K562 (cell line): ENCODE measurements around the gene PLCL1.

ENCODE experiments used
- ADNP ChIP-seq: fragments of 200-800 bp; sonication (Bioruptor generic); IDR thresholded peaks from 2 replicates; pipeline ENCODE4 v1.6.1; 2016; ENCODE audit warnings: missing genetic modification characterization, missing compliant biosample characterization
- CHD7 ChIP-seq: fragments of 200-600 bp; sonication (generic); IDR thresholded peaks from one replicate; pipeline ENCODE4 v1.6.1; 2012; ENCODE audit warnings: mild to moderate bottlenecking, low read depth, low read length, inconsistent platforms
- ERF ChIP-seq: fragments of 450-650 bp; formaldehyde crosslinking; IDR thresholded peaks from 2 replicates; pipeline ENCODE4 v1.4.0; 2020; ENCODE audit warnings: mild to moderate bottlenecking, mixed read lengths
- GABPA ChIP-seq: fragments of 200-800 bp; sonication (Bioruptor generic); conservative IDR thresholded peaks from 2 replicates; pipeline ENCODE4 v1.6.1; 2016; ENCODE audit warnings: low read depth, missing genetic modification characterization, missing compliant biosample characterization
- HMGXB4 ChIP-seq: sonication (generic); formaldehyde crosslinking; IDR thresholded peaks from 2 replicates; pipeline ENCODE4 v1.8.1; 2023; ENCODE audit warnings: mild to moderate bottlenecking, missing genetic modification reagents
- RBM34 ChIP-seq: fragments of 200-400 bp; formaldehyde crosslinking; IDR thresholded peaks from 2 replicates; pipeline ENCODE4 v1.6.1; 2018; ENCODE audit warnings: low read length, borderline replicate concordance; ENCODE audit not compliant: insufficient read depth
- SP1 ChIP-seq: sonication (generic); formaldehyde crosslinking; IDR thresholded peaks from 2 replicates; pipeline ENCODE4 v1.8.1; 2022; ENCODE audit warnings: mild to moderate bottlenecking, missing genetic modification reagents
- ZNF436 ChIP-seq: fragments of 250-450, 450-650 bp; sonication (Bioruptor Pico); formaldehyde crosslinking; IDR thresholded peaks from 2 replicates; pipeline ENCODE4 v1.7.0; 2020; ENCODE audit warnings: mild to moderate bottlenecking
- TF ChIP-seq, protein P1 (sequence below), 3 experiments: IDR thresholded peaks in 2 of 3; conservative IDR thresholded peaks in 1 of 3; 2 replicates each; pipeline ENCODE4 v1.5.1; 2011 to 2012; ENCODE audit warnings: low read length in 3 of 3, mild to moderate bottlenecking in 3 of 3, control low read depth in 2 of 3, improper control_type of control experiment in 1 of 3, inconsistent platforms in 1 of 3, low read depth in 1 of 3, mixed read lengths in 1 of 3, moderate library complexity in 1 of 3; ENCODE audit not compliant: insufficient read depth in 2 of 3
- TF ChIP-seq, protein P2 (sequence below): fragments of 450-650 bp; IDR thresholded peaks from 2 replicates; pipeline ENCODE4 v1.6.1; 2017; ENCODE audit warnings: antibody characterized with exemption, mild to moderate bottlenecking

DNA sequence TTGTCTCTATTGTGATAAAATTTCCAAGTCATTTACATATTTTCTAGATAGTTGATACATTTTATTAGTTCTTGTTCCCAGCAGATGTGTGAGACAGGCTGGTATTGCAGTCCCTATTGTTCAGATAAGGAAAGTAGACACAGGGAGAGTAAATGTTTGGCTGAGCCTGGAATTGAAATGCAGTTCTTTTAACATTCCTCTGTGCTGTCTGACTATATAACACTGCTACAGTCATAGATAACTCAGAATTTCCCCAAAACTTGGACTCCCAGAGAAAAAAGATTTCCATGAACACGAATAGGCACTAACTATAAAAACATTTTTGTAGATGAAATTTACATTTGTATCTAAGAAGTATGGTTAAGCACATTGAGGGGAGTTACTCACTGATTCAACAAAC is 71.4 kb downstream of the PLCL1 start:
- no peak for TF ChIP-seq GABPA (tag)
- TF ChIP-seq HMGXB4 (CRISPR knock-in tag), result no peak
- no peak for TF ChIP-seq ZNF436
- TF ChIP-seq CHD7, result no peak
- TF ChIP-seq, protein P1, sequence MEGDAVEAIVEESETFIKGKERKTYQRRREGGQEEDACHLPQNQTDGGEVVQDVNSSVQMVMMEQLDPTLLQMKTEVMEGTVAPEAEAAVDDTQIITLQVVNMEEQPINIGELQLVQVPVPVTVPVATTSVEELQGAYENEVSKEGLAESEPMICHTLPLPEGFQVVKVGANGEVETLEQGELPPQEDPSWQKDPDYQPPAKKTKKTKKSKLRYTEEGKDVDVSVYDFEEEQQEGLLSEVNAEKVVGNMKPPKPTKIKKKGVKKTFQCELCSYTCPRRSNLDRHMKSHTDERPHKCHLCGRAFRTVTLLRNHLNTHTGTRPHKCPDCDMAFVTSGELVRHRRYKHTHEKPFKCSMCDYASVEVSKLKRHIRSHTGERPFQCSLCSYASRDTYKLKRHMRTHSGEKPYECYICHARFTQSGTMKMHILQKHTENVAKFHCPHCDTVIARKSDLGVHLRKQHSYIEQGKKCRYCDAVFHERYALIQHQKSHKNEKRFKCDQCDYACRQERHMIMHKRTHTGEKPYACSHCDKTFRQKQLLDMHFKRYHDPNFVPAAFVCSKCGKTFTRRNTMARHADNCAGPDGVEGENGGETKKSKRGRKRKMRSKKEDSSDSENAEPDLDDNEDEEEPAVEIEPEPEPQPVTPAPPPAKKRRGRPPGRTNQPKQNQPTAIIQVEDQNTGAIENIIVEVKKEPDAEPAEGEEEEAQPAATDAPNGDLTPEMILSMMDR (IDR thresholded peaks at IDR 0.05 in 2 of 3, conservative IDR thresholded peaks at IDR 0.05 in 1 of 3; ENCODE audit: insufficient read depth in 2 of 3, low read depth in 1 of 3, low read length in 3 of 3), result no peak
- TF ChIP-seq, protein P2, sequence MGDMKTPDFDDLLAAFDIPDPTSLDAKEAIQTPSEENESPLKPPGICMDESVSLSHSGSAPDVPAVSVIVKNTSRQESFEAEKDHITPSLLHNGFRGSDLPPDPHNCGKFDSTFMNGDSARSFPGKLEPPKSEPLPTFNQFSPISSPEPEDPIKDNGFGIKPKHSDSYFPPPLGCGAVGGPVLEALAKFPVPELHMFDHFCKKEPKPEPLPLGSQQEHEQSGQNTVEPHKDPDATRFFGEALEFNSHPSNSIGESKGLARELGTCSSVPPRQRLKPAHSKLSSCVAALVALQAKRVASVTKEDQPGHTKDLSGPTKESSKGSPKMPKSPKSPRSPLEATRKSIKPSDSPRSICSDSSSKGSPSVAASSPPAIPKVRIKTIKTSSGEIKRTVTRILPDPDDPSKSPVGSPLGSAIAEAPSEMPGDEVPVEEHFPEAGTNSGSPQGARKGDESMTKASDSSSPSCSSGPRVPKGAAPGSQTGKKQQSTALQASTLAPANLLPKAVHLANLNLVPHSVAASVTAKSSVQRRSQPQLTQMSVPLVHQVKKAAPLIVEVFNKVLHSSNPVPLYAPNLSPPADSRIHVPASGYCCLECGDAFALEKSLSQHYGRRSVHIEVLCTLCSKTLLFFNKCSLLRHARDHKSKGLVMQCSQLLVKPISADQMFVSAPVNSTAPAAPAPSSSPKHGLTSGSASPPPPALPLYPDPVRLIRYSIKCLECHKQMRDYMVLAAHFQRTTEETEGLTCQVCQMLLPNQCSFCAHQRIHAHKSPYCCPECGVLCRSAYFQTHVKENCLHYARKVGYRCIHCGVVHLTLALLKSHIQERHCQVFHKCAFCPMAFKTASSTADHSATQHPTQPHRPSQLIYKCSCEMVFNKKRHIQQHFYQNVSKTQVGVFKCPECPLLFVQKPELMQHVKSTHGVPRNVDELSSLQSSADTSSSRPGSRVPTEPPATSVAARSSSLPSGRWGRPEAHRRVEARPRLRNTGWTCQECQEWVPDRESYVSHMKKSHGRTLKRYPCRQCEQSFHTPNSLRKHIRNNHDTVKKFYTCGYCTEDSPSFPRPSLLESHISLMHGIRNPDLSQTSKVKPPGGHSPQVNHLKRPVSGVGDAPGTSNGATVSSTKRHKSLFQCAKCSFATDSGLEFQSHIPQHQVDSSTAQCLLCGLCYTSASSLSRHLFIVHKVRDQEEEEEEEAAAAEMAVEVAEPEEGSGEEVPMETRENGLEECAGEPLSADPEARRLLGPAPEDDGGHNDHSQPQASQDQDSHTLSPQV, result no peak; the same call in 1 of the 2 replicates
- TF ChIP-seq SP1 (CRISPR knock-in tag), result no peak
- no peak for TF ChIP-seq ADNP (tag)
- TF ChIP-seq ERF (CRISPR knock-in tag), result no peak
- no peak for TF ChIP-seq RBM34
